ENCODE data around the gene GPATCH2L. TPM values are rescaled to one million over a fixed set of nuclear protein-coding genes. Genes with fewer than 3 reads are reported as not detected.

The GPATCH2L gene
- total RNA-seq, 1 donor from 2014 or later = 85.6 TPM

DNA sequence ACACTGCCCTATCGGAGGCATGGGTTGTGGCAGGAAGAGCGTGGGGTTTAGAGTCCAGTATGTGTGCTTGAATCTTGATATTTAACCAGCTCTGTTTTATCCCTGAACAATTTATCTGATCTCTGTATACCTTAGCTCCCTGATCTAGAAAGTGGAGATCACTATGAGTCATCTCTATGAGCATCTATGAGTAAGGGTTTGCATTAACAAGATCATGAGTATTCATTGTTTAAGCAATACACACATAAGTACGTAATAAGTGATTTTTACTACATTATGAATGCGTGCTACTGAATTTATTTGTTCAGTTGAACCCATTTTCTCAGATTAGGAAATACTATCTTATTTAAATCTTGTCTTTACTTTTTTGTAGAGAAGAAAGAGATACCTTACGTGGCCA lies 49.4 kb downstream of the GPATCH2L start:
- DNase-seq (ENCODE audit: low read depth) = peak; percentile 58

DNA sequence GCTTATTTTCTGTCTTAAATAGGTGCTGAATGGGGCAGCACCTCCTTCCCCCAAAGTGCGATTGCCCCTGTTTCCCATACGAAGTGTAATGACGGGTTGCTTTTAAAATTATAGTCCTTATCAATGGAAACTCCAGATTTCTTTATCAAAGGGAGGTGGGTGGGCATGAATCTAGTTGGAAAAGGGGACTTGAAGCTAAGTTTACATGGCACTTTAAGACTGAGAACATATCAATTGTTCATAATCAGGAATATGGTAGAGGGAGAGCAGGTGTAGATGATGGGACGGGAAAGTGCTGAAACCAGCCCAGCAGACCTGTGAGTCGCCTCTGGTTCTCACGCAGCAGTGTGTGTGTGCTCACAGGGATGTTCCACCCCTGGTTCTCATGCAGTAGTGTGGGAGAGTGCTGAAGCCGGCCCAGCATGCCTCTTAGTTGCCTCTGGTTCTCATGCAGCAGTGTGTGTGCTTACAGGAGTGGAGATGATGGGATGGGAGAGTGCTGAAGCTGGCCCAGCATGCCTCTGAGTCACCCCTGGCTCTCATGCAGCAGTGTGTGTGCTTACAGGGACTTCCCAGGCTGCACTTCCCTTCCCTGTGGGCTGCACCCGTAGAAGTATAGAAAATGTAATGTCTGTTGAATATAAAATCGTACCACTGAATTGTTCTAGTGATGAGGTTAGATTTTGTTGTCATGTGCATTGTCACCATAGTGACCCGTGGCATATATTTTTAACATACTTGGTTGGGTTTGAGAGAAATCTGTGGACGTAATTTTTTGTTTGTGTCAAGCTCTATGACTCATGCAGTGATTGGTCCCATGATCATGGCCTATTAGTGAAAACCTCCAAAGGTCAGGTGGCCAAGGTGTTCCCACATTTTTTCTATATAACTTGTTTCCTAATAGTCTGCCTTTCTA lies 51.6 kb downstream of the GPATCH2L start:
- DNase-seq (ENCODE audit: low read depth) = peak; percentile 98

DNA sequence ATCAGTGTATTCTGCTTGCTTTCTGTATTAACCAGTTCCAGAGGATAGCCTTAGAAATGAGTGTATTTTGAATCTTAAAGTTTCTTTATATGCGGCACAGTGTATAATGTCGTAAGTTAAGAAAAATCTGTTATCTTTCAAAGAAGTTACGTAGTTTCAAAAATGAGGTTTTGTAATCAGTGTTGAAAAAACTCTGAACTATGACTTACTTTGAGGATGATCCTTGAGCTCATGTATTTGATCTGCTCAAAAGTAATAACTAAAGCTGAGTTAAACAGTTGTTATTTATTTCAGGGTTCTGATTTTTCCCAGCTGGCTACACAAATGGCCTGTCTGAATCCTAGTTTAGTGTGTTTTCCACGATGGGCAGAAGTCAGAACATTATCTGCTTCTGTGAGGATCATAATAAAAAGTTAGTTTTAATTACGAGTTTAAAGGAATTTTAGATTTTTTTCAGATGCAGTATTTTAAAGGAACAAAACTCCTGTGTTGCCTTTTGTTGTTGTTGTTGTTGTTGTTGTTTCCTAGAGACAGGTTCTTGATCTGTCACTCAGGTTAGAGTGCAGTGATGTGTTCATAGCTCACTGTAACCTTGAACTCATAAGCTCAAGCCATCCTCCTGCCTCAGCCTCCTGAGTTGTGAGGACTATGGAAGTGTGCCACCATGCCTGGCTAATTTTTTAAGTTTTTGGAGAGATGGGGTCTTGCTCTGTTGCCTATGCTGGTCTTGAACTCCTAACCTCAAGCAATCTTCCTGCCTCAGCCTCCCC lies 52.9 kb downstream of the GPATCH2L start:
- no peak for DNase-seq (ENCODE audit: low read depth)

DNA sequence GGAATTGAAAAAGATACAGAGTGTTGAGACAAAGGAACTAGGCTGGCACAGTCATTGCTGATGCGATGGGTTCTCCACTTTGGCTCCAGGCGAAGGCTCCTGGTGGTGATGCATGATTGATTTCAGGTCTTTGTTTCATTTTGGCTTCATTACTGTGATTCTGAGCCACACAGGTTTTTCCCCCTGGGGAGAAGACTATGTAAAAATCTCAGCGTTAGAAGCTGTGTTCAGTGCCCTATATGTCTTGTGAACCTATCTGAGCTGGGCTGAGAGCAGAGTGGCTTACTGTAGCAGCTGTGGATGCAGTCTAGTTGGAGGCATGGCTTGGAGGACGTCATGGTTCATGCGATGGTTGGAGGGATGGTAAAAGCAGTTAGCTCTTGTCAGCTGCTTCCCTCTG lies 54.0 kb downstream of the GPATCH2L start:
- DNase-seq (ENCODE audit: low read depth) = no peak

DNA sequence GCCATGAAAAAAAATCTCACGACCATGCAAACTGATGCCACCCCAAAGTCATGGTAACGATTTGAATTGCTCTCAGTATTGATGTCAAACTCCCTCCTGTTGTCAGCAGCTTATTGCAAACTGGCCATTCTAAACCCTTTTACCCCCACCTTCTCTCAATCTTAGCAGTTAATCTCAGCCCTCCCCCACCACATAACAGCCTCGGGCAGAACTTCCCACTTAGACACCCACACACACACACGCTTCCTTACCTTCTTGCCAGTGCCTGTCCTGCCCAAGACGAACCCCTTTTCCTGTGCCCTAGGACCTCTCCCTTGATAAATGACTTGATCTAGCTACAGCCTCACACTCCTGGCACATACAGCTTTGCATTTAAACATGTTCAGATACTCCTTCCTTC lies 56.6 kb downstream of the GPATCH2L start:
- DNase-seq (ENCODE audit: low read depth) = no peak

DNA sequence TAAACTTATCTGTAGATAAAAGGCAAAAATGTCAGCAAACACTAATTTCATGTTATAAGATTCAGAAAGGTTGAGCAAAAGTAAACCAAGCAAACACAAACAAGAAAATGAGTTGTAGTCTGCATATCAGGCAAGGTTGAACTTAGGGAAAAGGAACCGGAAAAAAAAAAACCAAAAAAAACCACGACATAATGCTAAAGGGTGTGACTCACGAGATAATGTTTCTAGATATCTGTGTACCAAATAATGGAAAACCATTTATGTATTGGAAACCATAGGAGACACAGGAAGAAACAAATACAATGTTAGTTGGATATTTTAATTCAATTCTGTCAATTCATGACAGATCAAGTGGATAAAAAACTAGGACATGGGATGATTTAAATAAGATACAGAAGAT lies 60.5 kb downstream of the GPATCH2L start:
- DNase-seq (ENCODE audit: low read depth) = no peak

DNA sequence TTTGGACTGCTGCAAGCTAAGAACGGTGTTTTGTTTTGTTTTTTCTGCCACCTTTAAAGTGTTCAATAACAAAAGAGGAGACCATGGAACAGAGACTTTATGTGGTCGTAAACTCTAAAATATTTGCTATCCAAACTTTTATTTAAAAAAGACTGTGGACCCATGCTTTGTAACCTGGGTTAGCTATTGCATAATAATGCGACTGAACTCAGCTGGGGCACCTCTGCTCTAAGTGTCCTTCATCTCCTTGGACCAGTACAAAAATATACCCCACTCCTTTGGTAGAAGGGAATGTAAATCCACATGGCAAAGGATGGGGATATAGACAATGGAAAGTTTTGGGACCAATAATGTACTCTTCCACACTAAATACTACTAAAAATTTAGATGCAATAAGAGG lies 65.5 kb downstream of the GPATCH2L start:
- no peak for DNase-seq (ENCODE audit: low read depth)

DNA sequence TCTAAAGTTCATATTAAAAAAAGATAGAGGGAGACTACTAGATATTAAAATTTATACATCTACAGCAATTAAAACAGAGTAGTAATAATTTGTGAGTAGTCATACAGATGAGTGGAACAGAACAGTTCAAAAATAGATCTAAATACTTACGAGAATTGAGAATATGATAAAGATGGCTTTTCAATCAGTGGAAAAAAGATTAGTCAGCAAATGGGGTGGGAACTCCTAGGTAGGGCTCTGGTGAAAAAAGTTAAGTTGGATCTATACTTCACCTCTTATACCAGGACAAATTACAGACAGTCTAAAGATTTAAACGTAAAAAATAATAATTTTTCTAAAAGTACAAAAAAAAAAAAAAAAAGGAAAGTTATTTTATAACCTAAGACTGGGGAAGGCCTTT lies 66.9 kb downstream of the GPATCH2L start:
- no peak for DNase-seq (ENCODE audit: low read depth)

DNA sequence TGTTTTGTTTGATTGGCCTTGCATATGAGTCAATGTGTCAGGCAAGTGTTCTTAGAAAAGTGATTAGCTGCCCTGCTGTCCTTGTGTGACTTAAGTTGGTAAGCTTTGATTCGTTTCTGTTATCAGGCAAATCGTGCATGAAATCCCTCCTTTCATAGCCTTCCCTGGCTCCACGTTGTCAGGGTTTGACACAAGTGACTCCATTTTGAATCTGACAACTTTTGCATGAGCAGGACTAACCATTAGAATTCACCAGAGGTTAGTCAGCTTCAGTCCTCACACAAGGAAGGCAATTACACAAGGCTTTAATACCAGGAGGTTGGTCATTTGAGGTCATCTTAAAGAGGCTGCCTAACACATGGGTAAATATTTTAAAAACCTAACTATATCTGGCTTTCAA lies 68.2 kb downstream of the GPATCH2L start:
- no peak for DNase-seq (ENCODE audit: low read depth)

DNA sequence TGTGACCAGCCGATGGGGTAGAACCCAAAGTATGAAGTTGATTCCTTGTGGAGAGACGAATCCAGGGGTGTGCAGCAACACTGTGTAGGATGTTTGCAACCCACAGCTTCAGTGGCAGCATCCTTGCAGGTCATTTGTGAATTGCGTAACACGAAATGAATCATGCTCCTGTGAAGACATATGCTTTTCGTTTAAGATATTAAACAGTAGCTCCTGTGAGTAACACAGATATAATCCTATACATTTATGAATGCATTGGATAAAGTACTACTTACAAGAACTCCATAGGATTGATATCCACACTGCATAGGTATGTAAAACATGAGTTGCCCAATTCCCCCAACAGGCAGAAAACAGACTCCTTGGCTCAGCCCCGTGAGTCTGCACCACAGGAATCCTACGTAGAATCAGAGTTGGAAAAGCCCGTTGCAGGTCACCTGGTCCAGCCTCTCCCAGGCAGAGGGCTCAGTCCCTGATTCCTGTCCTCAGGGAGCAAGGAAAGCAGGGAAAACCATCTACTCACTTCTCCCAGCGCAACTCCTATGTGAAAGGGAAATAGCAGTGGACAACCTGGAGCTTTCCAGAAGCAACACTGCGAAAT lies 75.8 kb downstream of the GPATCH2L start:
- peak; percentile 47 for DNase-seq (ENCODE audit: low read depth)

DNA sequence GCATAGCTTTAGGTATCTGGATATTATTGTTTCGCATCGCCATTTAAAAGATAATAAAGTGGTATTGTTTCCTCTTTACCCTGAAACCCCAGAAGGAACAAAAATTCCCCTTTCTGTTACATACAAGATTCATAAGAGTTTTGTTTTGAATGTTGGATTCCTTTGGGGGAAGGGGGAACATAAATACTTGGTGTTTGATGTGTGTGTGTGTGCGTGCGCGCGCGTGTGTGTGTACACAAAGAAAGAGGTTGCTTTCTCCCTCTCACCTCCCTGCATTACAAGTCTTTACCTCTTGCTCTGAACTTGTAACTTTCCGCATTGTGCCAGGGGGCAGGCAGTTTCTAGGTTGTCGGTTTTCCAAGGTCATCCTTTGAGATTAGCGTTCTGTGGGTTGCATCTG lies 76.4 kb downstream of the GPATCH2L start:
- no peak for DNase-seq (ENCODE audit: low read depth)

DNA sequence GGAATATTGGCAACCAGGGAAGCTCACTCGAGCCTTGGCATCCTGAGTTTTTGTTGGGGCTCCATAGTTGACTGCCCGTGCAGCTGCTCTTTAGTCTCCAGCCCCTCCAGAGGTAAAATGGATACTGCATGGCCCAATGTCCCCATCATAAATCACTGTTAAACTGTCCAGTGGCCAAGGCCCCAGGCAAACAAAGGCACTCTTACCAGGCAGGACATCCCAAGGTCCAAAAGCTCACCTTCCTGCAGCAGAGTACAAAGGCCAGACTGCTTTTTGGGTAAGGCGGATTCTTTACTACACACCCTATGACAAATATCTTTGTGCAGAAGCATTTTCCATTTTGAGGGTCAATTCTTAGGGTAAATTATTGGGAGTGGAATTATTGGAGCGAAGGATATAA lies 81.1 kb downstream of the GPATCH2L start:
- DNase-seq (ENCODE audit: low read depth) = no peak

DNA sequence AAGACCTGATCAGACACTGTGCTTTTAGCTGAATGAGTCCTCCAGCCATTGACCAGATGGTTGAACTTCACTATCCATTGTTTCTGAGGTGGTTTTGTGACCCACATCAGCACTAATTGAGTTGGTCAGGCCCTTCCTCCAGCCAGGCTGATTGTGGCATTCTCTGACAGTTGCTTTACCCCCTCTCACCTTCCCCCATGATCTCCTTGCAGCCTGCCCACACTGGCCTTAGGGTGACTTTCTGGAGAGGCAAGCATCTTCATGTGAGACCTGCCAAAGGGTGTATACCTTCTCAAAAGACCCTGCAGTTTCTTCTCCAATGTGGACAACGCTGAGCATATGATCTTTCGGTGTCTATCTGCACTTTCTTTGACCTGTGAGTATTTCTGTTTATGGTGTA lies 83.9 kb downstream of the GPATCH2L start:
- DNase-seq (ENCODE audit: low read depth) = no peak

DNA sequence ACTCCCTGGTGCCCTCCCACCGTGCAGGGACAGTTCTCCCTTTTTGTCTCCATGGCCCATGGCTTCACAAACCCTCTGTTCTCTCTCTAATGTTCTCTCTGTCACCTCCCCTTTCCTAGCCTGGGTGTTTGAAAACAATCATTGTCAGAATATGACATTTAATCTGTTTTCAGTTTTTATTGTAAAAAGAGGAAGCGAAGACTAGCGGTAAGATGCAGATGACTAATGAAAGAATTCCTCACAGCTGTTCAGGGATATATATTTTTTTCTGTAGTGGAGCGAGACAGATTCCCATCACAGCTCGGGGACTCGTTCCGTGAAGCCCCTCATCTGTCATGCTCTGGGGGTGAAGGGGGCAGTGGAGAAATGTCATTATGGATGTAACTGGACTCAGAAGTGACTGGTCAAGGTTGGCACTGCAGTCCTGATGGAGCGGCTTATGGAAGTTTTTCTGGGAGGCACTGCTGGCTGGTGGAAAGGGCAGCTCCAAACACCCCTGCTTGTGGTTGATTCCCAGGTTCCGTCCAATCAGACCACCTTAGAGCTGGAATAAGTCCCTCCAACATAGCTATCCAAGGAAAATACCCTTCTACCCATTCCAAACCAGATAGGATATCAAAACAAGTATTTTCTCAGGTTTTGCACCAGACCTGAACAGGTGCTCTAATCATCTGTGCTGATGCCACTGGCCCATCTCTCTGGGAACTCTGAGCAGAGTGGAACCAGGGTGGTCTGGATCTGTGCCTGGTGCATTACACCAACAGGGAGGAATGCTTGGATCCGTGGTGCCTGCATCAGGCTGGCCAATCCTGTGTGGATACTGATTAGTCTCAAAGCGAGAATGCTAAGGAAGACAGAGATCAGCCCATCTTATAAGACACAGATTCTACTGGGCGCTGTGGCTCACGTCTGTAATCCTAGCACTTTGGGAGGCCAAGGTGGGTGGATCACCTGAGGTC lies 84.7 kb downstream of the GPATCH2L start:
- no peak for DNase-seq (ENCODE audit: low read depth)

DNA sequence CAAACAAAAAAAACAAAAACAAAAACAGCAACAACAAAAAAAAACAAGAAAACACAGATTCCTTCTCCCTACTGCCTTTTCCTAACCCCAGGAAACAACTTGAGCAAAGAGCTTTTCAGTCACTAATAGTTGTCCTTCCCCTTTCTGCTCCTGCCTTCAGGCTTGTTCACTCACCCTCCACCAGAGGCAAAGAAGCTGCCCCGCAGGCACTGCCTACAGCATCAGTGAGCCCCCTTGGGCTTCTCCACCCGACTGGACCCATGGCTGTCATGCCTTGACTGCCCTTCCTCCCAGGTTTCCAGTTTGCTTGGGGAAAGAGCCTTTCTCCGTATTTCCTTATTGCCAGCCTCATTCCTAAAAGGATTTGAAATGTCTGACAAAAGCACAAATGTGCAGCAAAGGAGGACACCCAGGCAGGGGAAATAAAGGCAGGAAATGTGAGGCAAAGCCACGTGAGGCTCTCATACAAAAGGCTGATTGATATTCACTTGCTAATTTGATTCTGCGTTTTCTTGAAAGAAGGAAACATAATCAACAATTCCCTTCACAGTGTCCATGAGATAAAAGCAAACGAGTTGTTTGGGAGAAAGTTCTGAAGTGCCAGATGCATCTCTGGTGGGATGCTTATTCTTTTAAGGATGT lies 85.7 kb downstream of the GPATCH2L start:
- DNase-seq (ENCODE audit: low read depth) = no peak

DNA sequence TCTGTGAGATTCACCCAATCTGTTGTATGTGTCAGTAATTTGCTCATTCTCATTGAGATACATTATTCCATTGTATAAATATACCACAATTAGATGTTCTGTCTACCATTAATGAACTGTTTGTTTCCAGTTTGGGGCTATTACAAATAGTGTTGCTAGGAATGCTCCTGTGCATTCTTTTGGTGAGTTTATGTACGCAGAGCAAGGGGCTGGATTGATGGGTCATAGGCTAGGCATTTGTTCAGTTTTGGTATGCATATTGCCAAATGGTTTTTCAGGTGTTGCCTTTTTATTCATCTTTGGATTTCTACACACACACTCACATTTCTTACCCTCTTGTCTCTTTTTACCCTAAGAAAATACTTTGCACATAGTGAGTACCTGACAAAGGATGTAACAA lies 93.4 kb downstream of the GPATCH2L start:
- DNase-seq (ENCODE audit: low read depth) = peak; percentile 25

DNA sequence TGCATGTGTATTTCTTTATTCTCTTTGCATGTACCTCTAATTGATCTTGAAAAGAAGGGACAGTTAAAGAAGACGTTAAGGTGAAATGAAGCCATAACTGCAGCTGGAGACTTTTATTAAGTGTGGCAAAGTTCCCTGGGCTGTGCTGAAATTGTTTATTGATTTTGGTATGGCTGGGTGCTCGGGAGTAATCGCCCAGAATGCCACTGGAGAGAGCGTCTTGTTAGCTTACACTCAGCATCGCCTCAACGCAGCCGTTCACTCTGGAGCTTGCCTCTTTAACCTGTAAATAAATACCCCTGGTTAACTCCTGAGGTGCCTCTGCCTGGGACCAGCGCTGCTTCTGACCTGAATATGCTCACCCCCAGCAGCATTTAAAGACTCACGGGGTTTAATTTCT lies 98.6 kb downstream of the GPATCH2L start:
- DNase-seq (ENCODE audit: low read depth) = no peak

DNA sequence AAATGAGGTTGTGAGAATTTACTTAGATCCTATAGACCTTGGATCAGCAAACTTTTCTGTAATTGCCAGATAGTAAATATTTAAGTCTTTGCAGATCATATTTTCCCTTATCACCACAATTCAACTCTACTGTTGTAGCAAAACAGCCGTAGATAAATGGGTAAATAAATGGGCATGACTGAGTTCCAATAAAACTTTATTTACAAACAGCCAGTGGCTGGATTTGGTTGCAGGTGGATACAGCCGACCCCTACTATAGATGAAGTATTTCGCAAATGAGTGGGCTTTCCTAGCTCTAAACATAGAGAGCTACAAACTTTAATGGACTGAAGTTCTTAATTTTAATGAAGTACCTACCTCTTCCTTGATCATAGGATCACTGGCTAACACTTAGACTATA lies 100.7 kb downstream of the GPATCH2L start:
- no peak for DNase-seq (ENCODE audit: low read depth)

DNA sequence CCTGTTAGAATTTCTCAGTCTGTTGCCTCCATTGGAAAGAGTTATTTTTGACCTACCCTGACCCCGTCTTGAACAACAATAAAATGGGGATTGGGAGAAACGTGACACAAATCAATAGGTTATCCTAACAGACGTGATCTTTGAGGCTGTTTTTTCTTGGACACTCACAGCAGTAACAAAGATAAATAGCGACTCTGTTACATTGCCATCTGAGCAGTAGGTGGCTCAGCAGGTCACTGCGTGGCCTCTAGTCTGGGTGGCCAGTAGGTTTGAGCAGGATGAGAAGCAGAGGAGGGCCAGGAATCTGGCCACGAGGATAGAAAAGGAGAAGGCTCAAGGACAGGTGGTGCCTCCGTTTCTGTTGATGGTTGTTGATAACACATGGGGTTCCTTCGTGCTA lies 101.4 kb downstream of the GPATCH2L start:
- DNase-seq (ENCODE audit: low read depth) = no peak

DNA sequence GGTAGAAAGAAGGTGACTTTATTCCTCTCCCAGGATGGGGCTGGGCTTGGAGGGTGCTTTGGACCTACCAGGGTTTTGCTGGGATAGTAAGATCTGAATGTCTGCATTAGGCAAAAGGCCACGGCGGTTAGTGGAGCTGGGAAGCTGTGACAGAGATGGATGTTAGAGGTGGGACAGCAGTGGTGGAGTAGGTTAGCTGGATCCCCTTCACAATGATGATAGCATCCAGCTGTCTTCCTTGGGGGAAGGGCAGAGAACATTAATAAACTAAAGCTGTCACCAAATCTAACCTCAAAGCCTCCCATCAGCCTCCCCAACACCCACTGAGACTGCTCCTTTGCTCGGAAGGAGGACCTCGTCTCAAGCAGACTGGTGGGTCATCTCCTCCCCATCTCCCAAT lies 104.8 kb downstream of the GPATCH2L start:
- no peak for DNase-seq (ENCODE audit: low read depth)
